Thyroid gland (tissue), 4 donors: ENCODE results near the gene UHMK1. TPM values are rescaled to one million over a fixed set of nuclear protein-coding genes. Genes with fewer than 3 reads are reported as not detected.

Experiments used
- DNase-seq, 2 donors: peaks; one replicate each; pipeline ENCODE4 v3.0.0-alpha.2; 2019
- H3K27ac ChIP-seq, 3 donors: fragments of 200-600 bp; sonication (generic); 1 replicate in 2 of 3; 2 replicates in 1 of 3; pipeline ENCODE4 v1.5.1; 2016 to 2019; ENCODE audit warnings: mild to moderate bottlenecking in 1 of 3, moderate library complexity in 1 of 3
- H3K27me3 ChIP-seq: fragments of 200-600 bp; sonication (generic); one replicate; pipeline ENCODE4 v1.5.1; 2019
- H3K36me3 ChIP-seq, 2 donors: fragments of 200-600 bp; sonication (generic); one replicate each; pipeline ENCODE4 v1.5.1; 2016 to 2019
- H3K4me1 ChIP-seq, 2 donors: fragments of 200-600 bp; sonication (generic); one replicate each; pipeline ENCODE4 v1.5.1; 2017 to 2019
- H3K4me3 ChIP-seq, 3 donors: fragments of 200-600 bp; sonication (generic); replicated peaks in 1 of 3; 1 replicate in 2 of 3; 2 replicates in 1 of 3; pipeline ENCODE4 v1.5.1; 2016; ENCODE audit warnings: mild to moderate bottlenecking in 1 of 3
- H3K9me3 ChIP-seq: fragments of 200-600 bp; sonication (generic); one replicate; pipeline ENCODE4 v1.5.1; 2017
- CTCF ChIP-seq, 6 experiments: fragments of 200-600 bp in 3 of 6; fragments of 450-650 bp in 3 of 6; sonication (generic) in 3 of 6; IDR thresholded peaks; one replicate each; pipeline ENCODE4 v1.5.1; 2016 to 2019; ENCODE audit warnings: antibody characterized with exemption in 6 of 6, mild to moderate bottlenecking in 2 of 6, inconsistent platforms in 1 of 6, moderate library complexity in 1 of 6
- POLR2A ChIP-seq, 2 donors: fragments of 450-650 bp; IDR thresholded peaks; one replicate each; pipeline ENCODE4 v1.6.1; 2017; ENCODE audit warnings: antibody characterized with exemption in 2 of 2, mild to moderate bottlenecking in 2 of 2, moderate library complexity in 1 of 2
- WGBS, 2 donors: methylation state at CpG; one replicate each; pipeline ENCODE4 v1.1.5; 2017; 5-methylcytosine and 5-hydroxymethylcytosine counted together
- intact Hi-C: fragments of 100-400 bp; cut with DNase I; formaldehyde crosslinking; loops from one replicate; pipeline ENCODE4 v1.15.1; 2023
- total RNA-seq, 4 donors: library from RNA; depleted of rRNA; stranded (reverse); fragments of >200 nt; gene quantifications; one replicate each; pipeline ENCODE4 v1.2.3, GENCODE V29; 2016

Gene UHMK1
- total RNA-seq, 4 donors from 2014 or later, result 44.3 to 62.0 (median 57.1) TPM

- Histone ChIP-seq H3K4me3 (no peak overlapping the region), H3K27me3 (no peaks in the 10 kb centered on the region), H3K9me3 (no peaks in the 10 kb centered on the region), H3K4me1 (peaks cover 7 to 9% of the 10 kb centered on the region in 2 donors), H3K36me3 (no peaks in the 10 kb centered on the region), H3K27ac (no peak overlapping the region)
- DNase-seq, result no peak
- TF ChIP-seq POLR2A (IDR thresholded peaks at IDR 0.05) (no peak), CTCF (IDR thresholded peaks at IDR 0.05) (no peak)
- intact Hi-C loops, result no loop called here
- 88 to 96% methylated on average over 3 of the region's 3 CpGs for WGBS, 2 donors
Measured at GRCh38 chr1:162557536-162557935, 59.9 kb downstream of the UHMK1 start.

- H3K36me3 ChIP-seq, result no peaks in the 10 kb centered on the region
- no peaks in the 10 kb centered on the region for H3K9me3 ChIP-seq
- peak overlapping the region; percentile 88 to 96 (median 94) for H3K27ac ChIP-seq
- no peak for DNase-seq
- TF ChIP-seq POLR2A (IDR thresholded peaks at IDR 0.05), result no peak
- intact Hi-C loops, result no loop called here
- peaks cover 7 to 10% of the 10 kb centered on the region in 2 donors for H3K4me1 ChIP-seq
- H3K4me3 ChIP-seq, result peak overlapping the region; percentile 49 to 88 (median 87)
- WGBS, 2 donors, result 48 to 49% methylated on average over 9 of the region's 9 CpGs
- H3K27me3 ChIP-seq, result no peaks in the 10 kb centered on the region
Measured at GRCh38 chr1:162560303-162561036, 62.9 kb downstream of the UHMK1 start.

- Histone ChIP-seq H3K4me1 (peaks cover 7 to 10% of the 10 kb centered on the region in 2 donors), H3K27ac (peak overlapping the region; percentile 88 to 96 (median 94)), H3K27me3 (no peaks in the 10 kb centered on the region), H3K36me3 (no peaks in the 10 kb centered on the region), H3K4me3 (peak overlapping the region; percentile 80 to 88 (median 87)), H3K9me3 (no peaks in the 10 kb centered on the region)
- intact Hi-C loops, result no loop called here
- 2% methylated on average over 8 to 16 of the region's 53 CpGs for WGBS, 2 donors
- TF ChIP-seq CTCF (IDR thresholded peaks at IDR 0.05), result no peak
- TF ChIP-seq POLR2A (IDR thresholded peaks at IDR 0.05), result peak in 1 of 2 donors; percentile 90
- DNase-seq, result peak; percentile 99
Measured at GRCh38 chr1:162561037-162561615, 63.5 kb downstream of the UHMK1 start.

GRCh38 chr1:162561616-162562469 is 64.2 kb downstream of the UHMK1 start, which contains the start of gene UAP1:
Gene UAP1, plus strand, starts transcription at chr1:162561722. Its CDS starts 4,347 bp downstream, at chr1:162566069.
- no peaks in the 10 kb centered on the region for H3K9me3 ChIP-seq
- H3K27ac ChIP-seq, result peak within 1 kb of the TSS; percentile 88 to 96 (median 94)
- no peak for DNase-seq
- peak in 1 of 2 donors; percentile 74 for TF ChIP-seq POLR2A (IDR thresholded peaks at IDR 0.05)
- TF ChIP-seq CTCF (IDR thresholded peaks at IDR 0.05), result no peak
- peak within 1 kb of the TSS; percentile 80 to 88 (median 87) for H3K4me3 ChIP-seq
- intact Hi-C loops, result no loop called here
- H3K36me3 ChIP-seq, result peaks cover 0 to 2% of the 10 kb centered on the region in 2 donors
- peaks cover 7 to 10% of the 10 kb centered on the region in 2 donors for H3K4me1 ChIP-seq
- 2 to 3% methylated on average over 12 to 38 of the region's 69 CpGs for WGBS, 2 donors
- no peaks in the 10 kb centered on the region for H3K27me3 ChIP-seq

- no peak for TF ChIP-seq CTCF (IDR thresholded peaks at IDR 0.05)
- TF ChIP-seq POLR2A (IDR thresholded peaks at IDR 0.05), result no peak
- Histone ChIP-seq H3K27ac (peak overlapping the region in 2 of 3 donors; percentile 94 to 96), H3K9me3 (no peaks in the 10 kb centered on the region), H3K27me3 (no peaks in the 10 kb centered on the region), H3K4me3 (peak overlapping the region in 2 of 3 donors; percentile 80 to 88), H3K36me3 (peaks cover 0 to 2% of the 10 kb centered on the region in 2 donors), H3K4me1 (peaks cover 7 to 10% of the 10 kb centered on the region in 2 donors)
- intact Hi-C loops, result no loop called here
- DNase-seq, result no peak
- WGBS, 2 donors, result 72 to 77% methylated on average over 5 of the region's 5 CpGs
Measured at GRCh38 chr1:162562470-162562828, 64.8 kb downstream of the UHMK1 start.
